DOHH2 (cell line): ENCODE measurements around the gene MTLN.
"Not testable (repeated sequence)": the region's sequence is repeated elsewhere in the genome, so short reads cannot be mapped to it uniquely, and the experiment has no call there.

Source experiments
- EZH2phosphoT487 ChIP-seq: fragments of 200-600 bp; sonication (generic); IDR thresholded peaks from 2 replicates; pipeline ENCODE4 v1.6.1; 2017; ENCODE audit warnings: borderline replicate concordance, mild to moderate bottlenecking, antibody characterized with exemption, low read length, moderate library complexity, mixed read lengths
- TF ChIP-seq, protein P1 (sequence below): fragments of 200-600 bp; sonication (generic); IDR thresholded peaks from one replicate; pipeline ENCODE4 v1.5.1; 2014; ENCODE audit warnings: antibody characterized with exemption, mild to moderate bottlenecking, low read depth, low read length; ENCODE audit not compliant: poor library complexity, severe bottlenecking

DNA sequence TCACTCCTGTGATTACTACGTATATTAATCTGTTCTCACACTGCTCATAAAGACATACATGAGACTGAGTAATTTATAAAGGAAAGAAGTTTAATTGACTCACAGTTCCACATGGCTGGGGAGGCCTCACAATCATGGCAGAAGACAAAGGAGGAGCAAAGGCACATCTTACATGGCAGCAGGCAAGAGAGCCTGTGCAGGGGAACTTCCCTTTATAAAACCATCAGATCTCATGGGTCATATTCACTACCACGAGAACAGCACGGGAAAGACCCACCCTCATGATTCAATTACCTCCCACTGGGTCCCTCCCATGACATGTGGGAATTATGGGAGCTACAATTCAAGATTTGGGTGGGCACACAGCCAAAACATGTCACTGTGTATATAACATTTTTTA, 1.2 kb upstream of the MTLN start:
- TF ChIP-seq, protein P1, sequence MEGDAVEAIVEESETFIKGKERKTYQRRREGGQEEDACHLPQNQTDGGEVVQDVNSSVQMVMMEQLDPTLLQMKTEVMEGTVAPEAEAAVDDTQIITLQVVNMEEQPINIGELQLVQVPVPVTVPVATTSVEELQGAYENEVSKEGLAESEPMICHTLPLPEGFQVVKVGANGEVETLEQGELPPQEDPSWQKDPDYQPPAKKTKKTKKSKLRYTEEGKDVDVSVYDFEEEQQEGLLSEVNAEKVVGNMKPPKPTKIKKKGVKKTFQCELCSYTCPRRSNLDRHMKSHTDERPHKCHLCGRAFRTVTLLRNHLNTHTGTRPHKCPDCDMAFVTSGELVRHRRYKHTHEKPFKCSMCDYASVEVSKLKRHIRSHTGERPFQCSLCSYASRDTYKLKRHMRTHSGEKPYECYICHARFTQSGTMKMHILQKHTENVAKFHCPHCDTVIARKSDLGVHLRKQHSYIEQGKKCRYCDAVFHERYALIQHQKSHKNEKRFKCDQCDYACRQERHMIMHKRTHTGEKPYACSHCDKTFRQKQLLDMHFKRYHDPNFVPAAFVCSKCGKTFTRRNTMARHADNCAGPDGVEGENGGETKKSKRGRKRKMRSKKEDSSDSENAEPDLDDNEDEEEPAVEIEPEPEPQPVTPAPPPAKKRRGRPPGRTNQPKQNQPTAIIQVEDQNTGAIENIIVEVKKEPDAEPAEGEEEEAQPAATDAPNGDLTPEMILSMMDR, result not testable (repeated sequence)
- not testable (repeated sequence) for TF ChIP-seq EZH2phosphoT487
